Chondrocyte (in vitro differentiated cells): Measurements from ENCODE around the gene SPECC1L. TPM values are rescaled to one million over a fixed set of nuclear protein-coding genes. Genes with fewer than 3 reads are reported as not detected.
A peak's percentile ranks its signal among the peaks of the same experiment; 100 is the strongest.

Source experiments
- DNase-seq: peaks from one replicate; pipeline ENCODE4 v3.0.0; 2021; ENCODE audit warnings: mixed read lengths, low spot score
- H3K27ac Mint-ChIP-seq: one replicate; pipeline ENCODE4 v1.8.0; 2021; ENCODE audit warnings: mild to moderate bottlenecking, moderate library complexity, mixed read lengths; ENCODE audit not compliant: unreplicated experiment
- H3K27me3 Mint-ChIP-seq: 2 replicates; pipeline ENCODE4 v1.8.0; 2021; ENCODE audit warnings: low read depth, mixed read lengths
- H3K36me3 Mint-ChIP-seq: 2 replicates; pipeline ENCODE4 v1.8.0; 2021; ENCODE audit warnings: low read depth, mixed read lengths
- H3K4me1 Mint-ChIP-seq: 2 replicates; pipeline ENCODE4 v1.8.0; 2021; ENCODE audit warnings: low read depth, mild to moderate bottlenecking, mixed read lengths
- H3K4me3 Mint-ChIP-seq: one replicate; pipeline ENCODE4 v1.8.0; 2021; ENCODE audit warnings: mild to moderate bottlenecking, moderate library complexity, mixed read lengths; ENCODE audit not compliant: unreplicated experiment
- H3K9me3 Mint-ChIP-seq: 2 replicates; pipeline ENCODE4 v1.8.0; 2021; ENCODE audit warnings: low read depth, mixed read lengths
- total RNA-seq: library from RNA; stranded (reverse); gene quantifications from 3 replicates; pipeline ENCODE4 v1.2.1, GENCODE V29; 2021
- TF ChIP-seq, protein P1 (sequence below): fragments of 200-600 bp; sonication (generic); IDR thresholded peaks from 2 replicates; pipeline ENCODE4 v1.5.0; 2021; ENCODE audit warnings: antibody characterized with exemption, mild to moderate bottlenecking, moderate library complexity

SPECC1L gene
- total RNA-seq, 1 donor from 2014 or later, result 91.3 TPM

DNA sequence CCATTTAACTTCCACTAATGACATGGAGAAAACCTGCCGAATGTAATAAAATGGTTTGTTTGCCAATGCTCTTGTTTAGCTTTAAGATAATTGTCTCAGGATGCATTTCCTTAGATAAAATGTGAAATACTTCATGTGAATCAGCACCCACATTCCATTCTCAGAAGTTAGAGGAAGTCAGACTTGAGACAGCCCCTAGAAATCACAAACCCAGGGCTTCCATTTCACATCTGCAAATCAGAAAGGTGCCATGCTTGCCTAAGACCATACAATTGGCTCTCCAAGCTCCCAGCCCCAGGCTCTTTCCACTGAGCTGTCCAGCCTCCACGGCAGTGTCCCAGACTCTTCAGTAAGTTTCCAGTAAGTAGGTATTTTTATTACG, 121.2 kb downstream of the SPECC1L start:
- Mint-ChIP-seq H3K36me3 (peaks cover 9% of the 10 kb centered on the region), H3K27me3 (no peaks in the 10 kb centered on the region), H3K4me1 (peaks cover 35% of the 10 kb centered on the region), H3K4me3 (no peak overlapping the region), H3K27ac (peak overlapping the region; percentile 75), H3K9me3 (no peaks in the 10 kb centered on the region)
- DNase-seq, result no peak
- TF ChIP-seq, protein P1, sequence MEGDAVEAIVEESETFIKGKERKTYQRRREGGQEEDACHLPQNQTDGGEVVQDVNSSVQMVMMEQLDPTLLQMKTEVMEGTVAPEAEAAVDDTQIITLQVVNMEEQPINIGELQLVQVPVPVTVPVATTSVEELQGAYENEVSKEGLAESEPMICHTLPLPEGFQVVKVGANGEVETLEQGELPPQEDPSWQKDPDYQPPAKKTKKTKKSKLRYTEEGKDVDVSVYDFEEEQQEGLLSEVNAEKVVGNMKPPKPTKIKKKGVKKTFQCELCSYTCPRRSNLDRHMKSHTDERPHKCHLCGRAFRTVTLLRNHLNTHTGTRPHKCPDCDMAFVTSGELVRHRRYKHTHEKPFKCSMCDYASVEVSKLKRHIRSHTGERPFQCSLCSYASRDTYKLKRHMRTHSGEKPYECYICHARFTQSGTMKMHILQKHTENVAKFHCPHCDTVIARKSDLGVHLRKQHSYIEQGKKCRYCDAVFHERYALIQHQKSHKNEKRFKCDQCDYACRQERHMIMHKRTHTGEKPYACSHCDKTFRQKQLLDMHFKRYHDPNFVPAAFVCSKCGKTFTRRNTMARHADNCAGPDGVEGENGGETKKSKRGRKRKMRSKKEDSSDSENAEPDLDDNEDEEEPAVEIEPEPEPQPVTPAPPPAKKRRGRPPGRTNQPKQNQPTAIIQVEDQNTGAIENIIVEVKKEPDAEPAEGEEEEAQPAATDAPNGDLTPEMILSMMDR, result no peak

DNA sequence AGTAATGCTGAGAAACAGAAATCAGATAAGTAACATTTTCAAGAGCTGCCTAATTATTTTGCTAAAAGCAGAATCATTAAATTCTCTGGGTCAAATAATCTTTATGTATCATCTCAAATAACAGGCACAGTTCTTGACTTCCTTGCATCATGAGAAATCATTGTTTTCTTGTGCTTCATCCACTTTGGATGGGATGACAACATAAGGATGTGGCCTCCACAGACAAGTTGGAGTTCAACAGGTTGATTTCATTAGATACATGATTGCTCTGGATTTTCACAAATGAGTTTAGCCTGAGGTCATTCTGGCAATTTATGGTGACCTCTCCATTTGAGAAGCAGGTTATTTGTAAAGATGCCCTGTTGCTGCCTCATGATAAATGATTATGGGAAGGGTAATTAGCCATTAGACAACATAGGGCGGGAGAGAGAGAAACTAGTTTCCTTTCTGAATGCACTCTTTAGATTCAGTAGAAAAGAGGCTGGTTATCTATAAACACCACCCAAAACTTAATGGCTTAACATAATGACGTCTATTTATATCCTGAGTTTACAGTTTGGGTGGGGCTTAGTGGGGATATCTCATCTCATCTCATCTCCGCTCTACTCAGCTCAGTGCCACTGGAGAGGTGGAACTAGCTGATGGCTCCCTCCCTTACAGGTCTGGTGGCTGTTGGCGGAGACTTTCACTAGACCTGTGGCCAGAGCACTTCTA, 121.7 kb downstream of the SPECC1L start:
- H3K4me3 Mint-ChIP-seq, result no peak overlapping the region
- peak overlapping the region; percentile 75 for H3K27ac Mint-ChIP-seq
- TF ChIP-seq, protein P1, result no peak
- no peak for DNase-seq
- H3K36me3 Mint-ChIP-seq, result peaks cover 9% of the 10 kb centered on the region
- H3K9me3 Mint-ChIP-seq, result no peaks in the 10 kb centered on the region
- no peaks in the 10 kb centered on the region for H3K27me3 Mint-ChIP-seq
- H3K4me1 Mint-ChIP-seq, result peaks cover 35% of the 10 kb centered on the region

DNA sequence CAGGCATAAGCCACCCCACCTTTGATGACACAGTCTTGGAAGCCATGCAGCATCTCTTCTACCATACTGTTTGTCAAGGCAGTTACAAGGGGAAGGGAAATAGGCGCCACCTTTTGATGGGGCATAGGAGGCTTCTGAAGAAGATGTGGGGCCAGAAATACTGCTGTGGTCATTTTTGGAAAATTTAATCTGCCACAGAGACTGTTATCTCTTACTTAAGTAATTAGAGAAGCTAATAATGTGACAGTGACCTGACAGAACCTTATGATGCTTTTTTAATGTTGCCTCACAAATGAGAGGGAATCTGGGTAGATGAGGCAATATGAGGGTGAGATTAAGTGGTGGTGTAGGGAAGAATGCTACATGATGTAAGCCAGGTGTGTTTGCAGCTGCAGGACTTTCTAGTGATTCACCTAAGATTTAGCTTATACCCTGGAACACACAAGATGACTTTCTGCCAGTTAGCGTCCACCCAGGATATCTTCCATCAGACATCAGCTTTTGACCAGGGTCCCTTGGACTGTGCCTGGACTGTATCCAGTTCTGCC, 122.5 kb downstream of the SPECC1L start:
- DNase-seq, result no peak
- peaks cover 35% of the 10 kb centered on the region for H3K4me1 Mint-ChIP-seq
- H3K4me3 Mint-ChIP-seq, result no peak overlapping the region
- H3K9me3 Mint-ChIP-seq, result no peaks in the 10 kb centered on the region
- TF ChIP-seq, protein P1, result no peak
- no peaks in the 10 kb centered on the region for H3K27me3 Mint-ChIP-seq
- no peak overlapping the region for H3K27ac Mint-ChIP-seq
- H3K36me3 Mint-ChIP-seq, result peaks cover 12% of the 10 kb centered on the region

DNA sequence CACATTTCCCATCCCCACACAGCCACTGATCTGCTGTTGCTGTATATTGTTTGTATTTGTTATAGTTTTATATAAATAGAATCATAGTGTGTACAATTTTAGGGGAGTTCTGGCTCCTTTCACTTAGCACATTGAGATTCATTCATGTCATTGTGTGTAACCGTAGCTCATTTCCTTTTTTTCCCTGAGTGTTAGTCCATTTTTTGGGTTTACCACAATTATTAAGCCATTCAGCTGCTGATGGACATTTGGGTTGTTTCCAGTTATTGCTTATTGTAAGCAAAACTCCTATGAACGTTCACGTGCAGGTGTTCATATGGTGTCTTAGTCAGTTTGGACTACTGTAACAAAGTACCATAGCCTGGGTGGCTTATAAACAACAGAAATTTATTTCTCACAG, 123.2 kb downstream of the SPECC1L start:
- no peak overlapping the region for H3K4me3 Mint-ChIP-seq
- no peaks in the 10 kb centered on the region for H3K27me3 Mint-ChIP-seq
- peaks cover 35% of the 10 kb centered on the region for H3K4me1 Mint-ChIP-seq

DNA sequence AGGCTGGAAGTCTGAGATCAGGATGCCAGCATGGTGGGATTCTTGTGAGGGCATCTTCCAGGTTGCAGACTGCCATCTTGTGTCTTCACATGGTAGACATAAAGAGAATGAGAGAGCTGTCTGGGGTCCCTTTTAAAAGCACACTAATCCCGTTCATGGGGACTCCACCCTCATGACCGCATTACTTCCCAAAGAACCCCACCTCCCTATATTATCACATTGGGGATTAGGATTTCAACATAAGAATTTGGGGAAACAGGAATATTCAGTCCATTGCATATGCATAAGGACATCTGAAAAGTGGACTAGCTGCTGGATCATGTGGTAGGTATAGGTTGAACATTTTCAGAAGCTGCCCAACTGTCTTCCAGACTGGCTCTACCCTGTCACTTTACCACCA, 123.6 kb downstream of the SPECC1L start:
- Mint-ChIP-seq H3K4me3 (no peak overlapping the region), H3K27me3 (no peaks in the 10 kb centered on the region), H3K36me3 (peaks cover 16% of the 10 kb centered on the region), H3K9me3 (no peaks in the 10 kb centered on the region), H3K27ac (no peak overlapping the region), H3K4me1 (peaks cover 34% of the 10 kb centered on the region)
- DNase-seq, result no peak
- TF ChIP-seq, protein P1, result no peak

More for the DNA sequence above, 123.2 kb downstream of the SPECC1L start:
- Mint-ChIP-seq H3K27ac (no peak overlapping the region), H3K9me3 (no peaks in the 10 kb centered on the region), H3K36me3 (peaks cover 16% of the 10 kb centered on the region)
- DNase-seq, result no peak
- TF ChIP-seq, protein P1, result no peak
